ENCODE measurements around the gene PHF2.

GRCh38 chr9:93726147-93726546, 149.8 kb downstream of the PHF2 start:
- TF ChIP-seq, protein P1, sequence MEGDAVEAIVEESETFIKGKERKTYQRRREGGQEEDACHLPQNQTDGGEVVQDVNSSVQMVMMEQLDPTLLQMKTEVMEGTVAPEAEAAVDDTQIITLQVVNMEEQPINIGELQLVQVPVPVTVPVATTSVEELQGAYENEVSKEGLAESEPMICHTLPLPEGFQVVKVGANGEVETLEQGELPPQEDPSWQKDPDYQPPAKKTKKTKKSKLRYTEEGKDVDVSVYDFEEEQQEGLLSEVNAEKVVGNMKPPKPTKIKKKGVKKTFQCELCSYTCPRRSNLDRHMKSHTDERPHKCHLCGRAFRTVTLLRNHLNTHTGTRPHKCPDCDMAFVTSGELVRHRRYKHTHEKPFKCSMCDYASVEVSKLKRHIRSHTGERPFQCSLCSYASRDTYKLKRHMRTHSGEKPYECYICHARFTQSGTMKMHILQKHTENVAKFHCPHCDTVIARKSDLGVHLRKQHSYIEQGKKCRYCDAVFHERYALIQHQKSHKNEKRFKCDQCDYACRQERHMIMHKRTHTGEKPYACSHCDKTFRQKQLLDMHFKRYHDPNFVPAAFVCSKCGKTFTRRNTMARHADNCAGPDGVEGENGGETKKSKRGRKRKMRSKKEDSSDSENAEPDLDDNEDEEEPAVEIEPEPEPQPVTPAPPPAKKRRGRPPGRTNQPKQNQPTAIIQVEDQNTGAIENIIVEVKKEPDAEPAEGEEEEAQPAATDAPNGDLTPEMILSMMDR (IDR thresholded peaks at IDR 0.05), result no peak
- TF ChIP-seq POLR2A (IDR thresholded peaks at IDR 0.05), result no peak

Data from body of pancreas (tissue), 4 donors.